GM12878 (cell line): ENCODE data around the gene CGREF1. TPM values are rescaled to one million over a fixed set of nuclear protein-coding genes. Genes with fewer than 3 reads are reported as not detected.

Experiments
- ATAC-seq: fragments of 200-7000 bp; cut with Tn5 transposase; 3 replicates; pipeline ENCODE4 v1.9.1; 2020; ENCODE audit warnings: mild to moderate bottlenecking, moderate library complexity
- BruUV-seq: library from RNA; stranded (reverse); fragments of 400-500 nt; replicated peaks from 2 replicates; lab custom pipeline; 2021; lab: Mats Ljungman, UMichigan
- CTCF ChIA-PET: fragments of 300-600 bp; sonication (Branson Sonifier 250); formaldehyde crosslinking; extraction: SDS; loops from one replicate; lab custom pipeline; 2021; ENCODE audit warnings: inconsistent platforms; lab: Yijun Ruan, JAX
- POLR2A ChIA-PET: fragments of 350-600 bp; formaldehyde crosslinking; extraction: SDS; loops from one replicate; lab custom pipeline; 2021; ENCODE audit warnings: inconsistent platforms; lab: Charles Lee
- RAD21 ChIA-PET: fragments of 300-600 bp; sonication (Branson Sonifier 250); formaldehyde crosslinking; loops from one replicate; lab custom pipeline; 2023; ENCODE audit warnings: antibody characterized with exemption; ENCODE audit not compliant: unreplicated experiment; lab: Charles Lee
- SMC1A ChIA-PET: fragments of 300-600 bp; sonication (Branson Sonifier 250); formaldehyde crosslinking; loops from one replicate; lab custom pipeline; 2023; ENCODE audit not compliant: unreplicated experiment, uncharacterized antibody; lab: Charles Lee
- DNase-seq: peaks from one replicate; pipeline ENCODE4 v3.0.0-alpha.2; 2011; ENCODE audit warnings: low read depth, low spot score
- FAIRE-seq: peaks from 3 replicates; lab custom pipeline; 2011; peaks lifted over from hg19 to GRCh38; lab: Jason Lieb, UNC
- H2AFZ ChIP-seq: 2 replicates; pipeline ENCODE4 v1.6.0; 2011; ENCODE audit warnings: low read depth, low read length, control low read depth; ENCODE audit not compliant: control insufficient read depth
- H3K27ac ChIP-seq: 2 replicates; pipeline ENCODE4 v1.5.1; 2011; ENCODE audit warnings: control low read depth; ENCODE audit not compliant: control insufficient read depth, insufficient read depth
- H3K27me3 ChIP-seq, 2 experiments: replicated peaks in 1 of 2; 2 replicates each; pipeline versions ENCODE4 v1.6.0 to v1.6.1; 2011; ENCODE audit warnings: low read length in 1 of 2; ENCODE audit not compliant: control insufficient read depth in 2 of 2, insufficient read depth in 2 of 2
- H3K36me3 ChIP-seq, 2 experiments: 2 replicates each; pipeline ENCODE4 v1.5.1; 2011; ENCODE audit warnings: low read length in 1 of 2; ENCODE audit not compliant: control insufficient read depth in 2 of 2, insufficient read depth in 2 of 2
- H3K4me1 ChIP-seq: 2 replicates; pipeline ENCODE4 v1.6.1; 2011; ENCODE audit warnings: mild to moderate bottlenecking, low read length, moderate library complexity, mixed read lengths; ENCODE audit not compliant: control insufficient read depth, insufficient read depth
- H3K4me2 ChIP-seq: 2 replicates; pipeline ENCODE4 v1.6.0; 2011; ENCODE audit warnings: control low read depth; ENCODE audit not compliant: control insufficient read depth, insufficient read depth
- H3K4me3 ChIP-seq: fragments of 200-600 bp; sonication (generic); 2 replicates; pipeline ENCODE4 v1.5.1; 2016
- H3K79me2 ChIP-seq: 2 replicates; pipeline ENCODE4 v1.6.0; 2011; ENCODE audit warnings: low read length; ENCODE audit not compliant: control insufficient read depth, insufficient read depth
- H3K9ac ChIP-seq: 2 replicates; pipeline ENCODE4 v1.8.0; 2011; ENCODE audit warnings: low read length, control low read depth, mixed read lengths; ENCODE audit not compliant: control insufficient read depth, insufficient read depth
- H3K9me3 ChIP-seq: replicated peaks from 3 replicates; pipeline ENCODE4 v1.5.1; 2011; ENCODE audit warnings: mild to moderate bottlenecking, low read length; ENCODE audit not compliant: control insufficient read depth, insufficient read depth
- H4K20me1 ChIP-seq: 2 replicates; pipeline ENCODE4 v1.6.0; 2011; ENCODE audit not compliant: control insufficient read depth, insufficient read depth
- BHLHE40 ChIP-seq, 2 experiments: fragments of 450-650 bp in 1 of 2; IDR thresholded peaks; 2 replicates each; pipeline ENCODE4 v1.6.1; 2011 to 2017; ENCODE audit warnings: low read depth in 2 of 2, borderline replicate concordance in 1 of 2, improper control_type of control experiment in 1 of 2, low read length in 1 of 2, mild to moderate bottlenecking in 1 of 2
- CREB1 ChIP-seq: IDR thresholded peaks from 2 replicates; pipeline ENCODE4 v1.6.1; 2012; ENCODE audit warnings: low read depth, mild to moderate bottlenecking, inconsistent platforms
- FOS ChIP-seq: IDR thresholded peaks from 3 replicates; pipeline ENCODE4 v1.6.1; 2011; ENCODE audit warnings: borderline replicate concordance; ENCODE audit not compliant: insufficient read length; ENCODE audit errors: extremely low read depth
- FOXM1 ChIP-seq: IDR thresholded peaks from 2 replicates; pipeline ENCODE4 v1.6.1; 2012; ENCODE audit warnings: low read depth, mild to moderate bottlenecking, inconsistent platforms, low read length, moderate library complexity
- HDAC2 ChIP-seq: fragments of 200-600 bp; sonication (generic); IDR thresholded peaks from 2 replicates; pipeline ENCODE4 v1.6.1; 2017
- HDAC6 ChIP-seq: fragments of 200-600 bp; sonication (generic); IDR thresholded peaks from one replicate; pipeline ENCODE4 v1.8.0; 2017; ENCODE audit warnings: antibody characterized with exemption; ENCODE audit not compliant: unreplicated experiment
- POLR2AphosphoS2 ChIP-seq: IDR thresholded peaks from 2 replicates; pipeline ENCODE4 v1.6.1; 2011; ENCODE audit warnings: low read depth, mild to moderate bottlenecking, low read length, improper control_type of control experiment, moderate library complexity
- SREBF1 ChIP-seq: IDR thresholded peaks from 2 replicates; pipeline ENCODE4 v1.6.1; 2012; ENCODE audit warnings: mild to moderate bottlenecking, low read length
- WGBS: methylation state at CpG from one replicate; pipeline ENCODE4 v1.1.6; 2016; ENCODE audit warnings: low lambda C conversion rate; ENCODE audit not compliant: insufficient replicate concordance, insufficient coverage; ENCODE audit errors: missing lambda C conversion rate; 5-methylcytosine and 5-hydroxymethylcytosine counted together
- in situ Hi-C: fragments of 300-500 bp; cut with MboI; formaldehyde crosslinking; loops from 9 replicates; pipeline ENCODE4 v1.14.3; 2018; ENCODE audit warnings: mixed read lengths
- intact Hi-C: fragments of 100-400 bp; cut with micrococcal nuclease; formaldehyde crosslinking; loops from one replicate; pipeline ENCODE4 v1.14.2; 2022; ENCODE audit not compliant: unreplicated experiment
- polyA plus RNA-seq, 11 experiments: library from polyadenylated mRNA; depleted of rRNA in 4 of 11; unstranded in 6 of 11; stranded (reverse) in 5 of 11; fragments of >200 nt; fragmentation: Nextera tagmentation in 4 of 11; fragmentation: Illumina TruSeq in 1 of 11; extraction: Ambion mirVana in 4 of 11; extraction: Trizol in 1 of 11; gene quantifications; 1 replicate in 1 of 11; 2 replicates in 10 of 11; pipeline versions ENCODE4 v1.2.1 to v1.2.3, GENCODE V29; 2011 to 2016; ENCODE audit warnings: inconsistent platforms in 2 of 11, missing spikeins in 2 of 11, low read depth in 1 of 11
- total RNA-seq, 4 experiments: library from RNA; depleted of rRNA in 3 of 4; stranded (reverse); fragments of >200 nt in 3 of 4; fragmentation: Illumina TruSeq in 1 of 4; extraction: Trizol in 1 of 4; gene quantifications; 2 replicates each; pipeline versions ENCODE4 v1.2.1 to v1.2.3, GENCODE V29; 2013 to 2021
- TF ChIP-seq, protein P1 (sequence below): IDR thresholded peaks from 2 replicates; pipeline ENCODE4 v1.6.1; 2012; ENCODE audit warnings: mild to moderate bottlenecking, low read depth, low read length
- TF ChIP-seq, protein P2 (sequence below): fragments of 150-350 bp; IDR thresholded peaks from 2 replicates; pipeline ENCODE4 v1.6.1; 2016; ENCODE audit warnings: low read depth, low read length
- TF ChIP-seq, protein P3 (sequence below): fragments of 450-650 bp; IDR thresholded peaks from 2 replicates; pipeline ENCODE4 v1.6.1; 2018; ENCODE audit warnings: mild to moderate bottlenecking, low read depth, moderate library complexity; ENCODE audit not compliant: partially characterized antibody

CGREF1 gene
- total and polyA plus RNA-seq, 10 of the 15 experiments (the other 5 are each of a cell fraction or from before 2014, with no cell fraction given) = 0.06 to 0.21 TPM; not detected in 8

DNA sequence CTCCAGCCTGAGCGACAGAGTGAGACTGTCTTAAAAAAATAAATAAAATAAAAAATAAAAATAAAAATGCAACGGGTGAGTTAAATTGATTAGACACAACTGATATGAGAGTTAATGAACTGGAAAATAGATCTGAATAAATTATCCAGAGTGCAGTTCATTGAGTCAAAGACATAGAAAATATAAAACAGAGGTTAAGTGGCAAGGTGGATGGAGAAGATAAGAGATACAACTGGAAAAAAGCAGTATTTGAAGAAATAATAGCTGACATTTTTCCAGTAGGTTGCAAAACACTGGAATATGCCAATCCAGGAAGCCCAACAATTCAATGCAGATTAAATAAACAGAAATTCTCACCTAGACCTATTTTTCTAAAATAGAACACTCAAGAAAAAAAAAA is 10.7 kb downstream of the CGREF1 start:
- no peaks in the 10 kb centered on the region for H3K36me3 ChIP-seq
- H3K9ac ChIP-seq = no peak overlapping the region
- POLR2A ChIA-PET = no interaction called here
- no peak overlapping the region for H3K4me3 ChIP-seq
- H3K9me3 ChIP-seq = no peaks in the 10 kb centered on the region
- DNase-seq (no peak), ATAC-seq (no peak), FAIRE-seq (no peak)
- H4K20me1 ChIP-seq = no peaks in the 10 kb centered on the region
- no peak overlapping the region for H2AFZ ChIP-seq
- CTCF ChIA-PET = interaction anchor here (0.6 to 1.6 kb wide), 3 partner anchors 25 to 198 kb away, joined by 3 read pairs; no protein-coding TSS in a partner anchor
- BruUV-seq = no TSS peak
- no peak overlapping the region for H3K27ac ChIP-seq
- H3K4me1 ChIP-seq = no peaks in the 10 kb centered on the region
- RAD21 ChIA-PET = no interaction called here
- H3K4me2 ChIP-seq = no peak overlapping the region
- intact Hi-C loops = no loop called here
- 81% methylated on average over 2 of the region's 2 CpGs for WGBS
- SMC1A ChIA-PET = interaction anchor here (0.7 to 1.0 kb wide), 2 partner anchors 163 to 1047 kb away, joined by 3 read pairs; no protein-coding TSS in a partner anchor
- in situ Hi-C loops = no loop called here
- no peaks in the 10 kb centered on the region for H3K79me2 ChIP-seq
- no peaks in the 10 kb centered on the region; a peak in 2 of 4 replicates for H3K27me3 ChIP-seq
- TF ChIP-seq FOS = no peak
- no peak for TF ChIP-seq FOXM1
- TF ChIP-seq, protein P1, sequence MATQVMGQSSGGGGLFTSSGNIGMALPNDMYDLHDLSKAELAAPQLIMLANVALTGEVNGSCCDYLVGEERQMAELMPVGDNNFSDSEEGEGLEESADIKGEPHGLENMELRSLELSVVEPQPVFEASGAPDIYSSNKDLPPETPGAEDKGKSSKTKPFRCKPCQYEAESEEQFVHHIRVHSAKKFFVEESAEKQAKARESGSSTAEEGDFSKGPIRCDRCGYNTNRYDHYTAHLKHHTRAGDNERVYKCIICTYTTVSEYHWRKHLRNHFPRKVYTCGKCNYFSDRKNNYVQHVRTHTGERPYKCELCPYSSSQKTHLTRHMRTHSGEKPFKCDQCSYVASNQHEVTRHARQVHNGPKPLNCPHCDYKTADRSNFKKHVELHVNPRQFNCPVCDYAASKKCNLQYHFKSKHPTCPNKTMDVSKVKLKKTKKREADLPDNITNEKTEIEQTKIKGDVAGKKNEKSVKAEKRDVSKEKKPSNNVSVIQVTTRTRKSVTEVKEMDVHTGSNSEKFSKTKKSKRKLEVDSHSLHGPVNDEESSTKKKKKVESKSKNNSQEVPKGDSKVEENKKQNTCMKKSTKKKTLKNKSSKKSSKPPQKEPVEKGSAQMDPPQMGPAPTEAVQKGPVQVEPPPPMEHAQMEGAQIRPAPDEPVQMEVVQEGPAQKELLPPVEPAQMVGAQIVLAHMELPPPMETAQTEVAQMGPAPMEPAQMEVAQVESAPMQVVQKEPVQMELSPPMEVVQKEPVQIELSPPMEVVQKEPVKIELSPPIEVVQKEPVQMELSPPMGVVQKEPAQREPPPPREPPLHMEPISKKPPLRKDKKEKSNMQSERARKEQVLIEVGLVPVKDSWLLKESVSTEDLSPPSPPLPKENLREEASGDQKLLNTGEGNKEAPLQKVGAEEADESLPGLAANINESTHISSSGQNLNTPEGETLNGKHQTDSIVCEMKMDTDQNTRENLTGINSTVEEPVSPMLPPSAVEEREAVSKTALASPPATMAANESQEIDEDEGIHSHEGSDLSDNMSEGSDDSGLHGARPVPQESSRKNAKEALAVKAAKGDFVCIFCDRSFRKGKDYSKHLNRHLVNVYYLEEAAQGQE = no peak
- TF ChIP-seq, protein P2, sequence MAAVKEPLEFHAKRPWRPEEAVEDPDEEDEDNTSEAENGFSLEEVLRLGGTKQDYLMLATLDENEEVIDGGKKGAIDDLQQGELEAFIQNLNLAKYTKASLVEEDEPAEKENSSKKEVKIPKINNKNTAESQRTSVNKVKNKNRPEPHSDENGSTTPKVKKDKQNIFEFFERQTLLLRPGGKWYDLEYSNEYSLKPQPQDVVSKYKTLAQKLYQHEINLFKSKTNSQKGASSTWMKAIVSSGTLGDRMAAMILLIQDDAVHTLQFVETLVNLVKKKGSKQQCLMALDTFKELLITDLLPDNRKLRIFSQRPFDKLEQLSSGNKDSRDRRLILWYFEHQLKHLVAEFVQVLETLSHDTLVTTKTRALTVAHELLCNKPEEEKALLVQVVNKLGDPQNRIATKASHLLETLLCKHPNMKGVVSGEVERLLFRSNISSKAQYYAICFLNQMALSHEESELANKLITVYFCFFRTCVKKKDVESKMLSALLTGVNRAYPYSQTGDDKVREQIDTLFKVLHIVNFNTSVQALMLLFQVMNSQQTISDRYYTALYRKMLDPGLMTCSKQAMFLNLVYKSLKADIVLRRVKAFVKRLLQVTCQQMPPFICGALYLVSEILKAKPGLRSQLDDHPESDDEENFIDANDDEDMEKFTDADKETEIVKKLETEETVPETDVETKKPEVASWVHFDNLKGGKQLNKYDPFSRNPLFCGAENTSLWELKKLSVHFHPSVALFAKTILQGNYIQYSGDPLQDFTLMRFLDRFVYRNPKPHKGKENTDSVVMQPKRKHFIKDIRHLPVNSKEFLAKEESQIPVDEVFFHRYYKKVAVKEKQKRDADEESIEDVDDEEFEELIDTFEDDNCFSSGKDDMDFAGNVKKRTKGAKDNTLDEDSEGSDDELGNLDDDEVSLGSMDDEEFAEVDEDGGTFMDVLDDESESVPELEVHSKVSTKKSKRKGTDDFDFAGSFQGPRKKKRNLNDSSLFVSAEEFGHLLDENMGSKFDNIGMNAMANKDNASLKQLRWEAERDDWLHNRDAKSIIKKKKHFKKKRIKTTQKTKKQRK = no peak
- no peak for TF ChIP-seq CREB1
- TF ChIP-seq HDAC2 = no peak
- TF ChIP-seq SREBF1 = no peak
- TF ChIP-seq, protein P3, sequence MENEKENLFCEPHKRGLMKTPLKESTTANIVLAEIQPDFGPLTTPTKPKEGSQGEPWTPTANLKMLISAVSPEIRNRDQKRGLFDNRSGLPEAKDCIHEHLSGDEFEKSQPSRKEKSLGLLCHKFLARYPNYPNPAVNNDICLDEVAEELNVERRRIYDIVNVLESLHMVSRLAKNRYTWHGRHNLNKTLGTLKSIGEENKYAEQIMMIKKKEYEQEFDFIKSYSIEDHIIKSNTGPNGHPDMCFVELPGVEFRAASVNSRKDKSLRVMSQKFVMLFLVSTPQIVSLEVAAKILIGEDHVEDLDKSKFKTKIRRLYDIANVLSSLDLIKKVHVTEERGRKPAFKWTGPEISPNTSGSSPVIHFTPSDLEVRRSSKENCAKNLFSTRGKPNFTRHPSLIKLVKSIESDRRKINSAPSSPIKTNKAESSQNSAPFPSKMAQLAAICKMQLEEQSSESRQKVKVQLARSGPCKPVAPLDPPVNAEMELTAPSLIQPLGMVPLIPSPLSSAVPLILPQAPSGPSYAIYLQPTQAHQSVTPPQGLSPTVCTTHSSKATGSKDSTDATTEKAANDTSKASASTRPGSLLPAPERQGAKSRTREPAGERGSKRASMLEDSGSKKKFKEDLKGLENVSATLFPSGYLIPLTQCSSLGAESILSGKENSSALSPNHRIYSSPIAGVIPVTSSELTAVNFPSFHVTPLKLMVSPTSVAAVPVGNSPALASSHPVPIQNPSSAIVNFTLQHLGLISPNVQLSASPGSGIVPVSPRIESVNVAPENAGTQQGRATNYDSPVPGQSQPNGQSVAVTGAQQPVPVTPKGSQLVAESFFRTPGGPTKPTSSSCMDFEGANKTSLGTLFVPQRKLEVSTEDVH = no peak
- no peak for TF ChIP-seq HDAC6
- TF ChIP-seq POLR2AphosphoS2 = no peak
- TF ChIP-seq BHLHE40 (IDR thresholded peaks at IDR 0.05; ENCODE audit: borderline replicate concordance in 1 of 2, low read depth in 2 of 2, low read length in 1 of 2) = no peak
